Mesendoderm (in vitro differentiated cells): ENCODE data around the gene TMEM8B.

Source experiments
- DNase-seq: peaks from one replicate; pipeline ENCODE4 v3.0.0; 2013
- H2AK5ac ChIP-seq: 2 replicates; pipeline ENCODE4 v1.6.1; 2013; ENCODE audit warnings: low read length, inconsistent platforms
- H2BK120ac ChIP-seq: 2 replicates; pipeline ENCODE4 v1.6.1; 2013; ENCODE audit warnings: low read depth, mild to moderate bottlenecking, low read length, moderate library complexity, mixed read lengths
- H2BK15ac ChIP-seq: replicated peaks from 2 replicates; pipeline ENCODE4 v1.6.1; 2013; ENCODE audit warnings: low read depth, mild to moderate bottlenecking, moderate library complexity
- H2BK5ac ChIP-seq: 2 replicates; pipeline ENCODE4 v1.6.1; 2013; ENCODE audit warnings: low read length, inconsistent platforms
- H3K18ac ChIP-seq: 2 replicates; pipeline ENCODE4 v1.6.1; 2013; ENCODE audit warnings: mild to moderate bottlenecking, low read length, mixed read lengths
- H3K23ac ChIP-seq: one replicate; pipeline ENCODE4 v1.6.1; 2013; ENCODE audit warnings: low read length
- H3K27ac ChIP-seq: 2 replicates; pipeline ENCODE4 v1.5.1; 2013; ENCODE audit warnings: low read depth, mild to moderate bottlenecking, inconsistent platforms, low read length, moderate library complexity
- H3K27me3 ChIP-seq: 2 replicates; pipeline ENCODE4 v1.6.1; 2013; ENCODE audit warnings: low read length, control low read depth, mild to moderate bottlenecking, inconsistent platforms; ENCODE audit not compliant: insufficient read depth, poor library complexity
- H3K36me3 ChIP-seq: 2 replicates; pipeline ENCODE4 v1.6.1; 2013; ENCODE audit warnings: low read length, inconsistent platforms; ENCODE audit not compliant: control insufficient read depth, insufficient read depth
- H3K4ac ChIP-seq: one replicate; pipeline ENCODE4 v1.6.1; 2013; ENCODE audit warnings: low read depth, mild to moderate bottlenecking, low read length, moderate library complexity
- H3K4me1 ChIP-seq: 2 replicates; pipeline ENCODE4 v1.6.1; 2013; ENCODE audit warnings: low read depth, low read length, inconsistent platforms; ENCODE audit not compliant: control insufficient read depth
- H3K4me2 ChIP-seq: 2 replicates; pipeline ENCODE4 v1.6.1; 2013; ENCODE audit warnings: low read length
- H3K4me3 ChIP-seq: 2 replicates; pipeline ENCODE4 v1.5.1; 2013; ENCODE audit warnings: mild to moderate bottlenecking, low read length
- H3K56ac ChIP-seq: one replicate; pipeline ENCODE4 v1.6.1; 2013; ENCODE audit warnings: low read length
- H3K79me1 ChIP-seq: 2 replicates; pipeline ENCODE4 v1.6.1; 2013; ENCODE audit warnings: low read length, inconsistent platforms
- H3K79me2 ChIP-seq: 2 replicates; pipeline ENCODE4 v1.6.1; 2013; ENCODE audit warnings: mild to moderate bottlenecking, low read length; ENCODE audit not compliant: control insufficient read depth, insufficient read depth
- H3K9ac ChIP-seq: 2 replicates; pipeline ENCODE4 v1.6.1; 2013; ENCODE audit warnings: low read length, inconsistent platforms
- H4K5ac ChIP-seq: one replicate; pipeline ENCODE4 v1.6.1; 2013; ENCODE audit warnings: low read length
- H4K8ac ChIP-seq: one replicate; pipeline ENCODE4 v1.6.1; 2013; ENCODE audit warnings: low read depth, mild to moderate bottlenecking, control low read depth, low read length, moderate library complexity
- WGBS: extraction: QIAGEN DNeasy Blood & Tissue Kit; methylation state at CpG from one replicate; pipeline ENCODE4 v1.1.7; 2013; ENCODE audit warnings: low lambda C conversion rate, missing lambda C conversion rate; ENCODE audit not compliant: insufficient coverage; ENCODE audit errors: extremely low coverage; 5-methylcytosine and 5-hydroxymethylcytosine counted together

Gene TMEM8B

DNA sequence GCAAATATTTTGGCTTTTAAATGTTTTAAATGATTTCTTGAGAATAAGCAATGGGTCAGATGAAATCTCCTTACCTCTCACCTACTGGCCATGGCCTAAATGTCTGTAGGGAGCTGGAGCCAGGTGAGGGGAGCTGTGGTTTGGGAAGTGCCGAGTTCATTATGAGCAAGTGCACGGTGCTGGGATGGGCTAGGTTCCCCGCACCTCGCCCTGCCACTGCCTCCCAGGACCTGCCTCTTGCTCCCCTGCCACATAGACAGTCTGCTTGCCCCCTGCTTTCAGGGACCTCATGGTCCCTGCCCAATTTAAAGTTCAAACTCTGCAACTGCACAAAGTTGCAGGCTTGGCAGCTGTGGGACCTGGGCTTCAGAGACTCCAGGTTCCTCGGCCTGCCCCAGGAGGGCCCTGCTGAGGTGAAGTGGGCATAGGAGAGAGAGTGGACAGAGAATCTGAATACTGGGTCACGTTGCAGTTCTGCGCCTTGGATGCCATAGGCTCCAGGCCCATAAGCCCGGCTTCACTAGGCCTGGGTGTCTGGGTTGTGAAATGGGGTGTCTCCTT is 35.7 kb downstream of the TMEM8B start:
- WGBS, result no CpG with 5 or more reads among the region's 8 CpGs
- no peaks in the 10 kb centered on the region for H3K27me3 ChIP-seq
- H3K4me3 ChIP-seq, result no peak overlapping the region
- no peak overlapping the region for H2AK5ac ChIP-seq
- no peak overlapping the region for H2BK15ac ChIP-seq
- H3K18ac ChIP-seq, result no peak overlapping the region
- H2BK120ac ChIP-seq, result no peak overlapping the region
- H2BK5ac ChIP-seq, result no peak overlapping the region
- H3K4me2 ChIP-seq, result no peak overlapping the region
- no peaks in the 10 kb centered on the region for H3K79me1 ChIP-seq
- H3K79me2 ChIP-seq, result no peaks in the 10 kb centered on the region
- H3K4ac ChIP-seq, result no peak overlapping the region
- no peaks in the 10 kb centered on the region for H3K4me1 ChIP-seq
- H4K8ac ChIP-seq, result no peak overlapping the region
- H3K9ac ChIP-seq, result no peak overlapping the region
- no peak overlapping the region for H3K23ac ChIP-seq
- H3K56ac ChIP-seq, result no peak overlapping the region
- no peak for DNase-seq
- no peaks in the 10 kb centered on the region for H3K36me3 ChIP-seq
- no peak overlapping the region for H3K27ac ChIP-seq
- no peak overlapping the region for H4K5ac ChIP-seq

DNA sequence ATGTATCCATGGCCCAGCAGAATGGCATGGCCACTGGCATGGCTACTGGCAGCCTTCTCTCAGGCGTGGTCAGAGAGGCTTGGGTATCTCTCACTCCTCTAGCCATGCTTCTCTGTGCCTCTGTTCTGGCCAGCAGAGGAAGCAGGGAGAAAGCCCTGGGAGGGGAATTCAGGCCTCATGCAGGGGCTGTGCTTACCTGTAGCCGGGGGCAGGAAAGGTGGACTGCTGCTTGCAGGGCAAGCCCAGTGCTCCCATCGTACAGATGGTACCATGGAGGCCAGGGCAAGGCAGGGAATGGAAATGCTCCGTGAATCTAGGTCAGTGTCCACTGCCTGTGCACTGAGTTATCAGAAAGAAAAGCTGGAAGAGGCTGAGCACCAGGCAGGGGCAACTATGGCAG is 38.5 kb downstream of the TMEM8B start:
- no CpG with 5 or more reads among the region's 4 CpGs for WGBS
- no peak overlapping the region for H2BK5ac ChIP-seq
- DNase-seq, result no peak

DNA sequence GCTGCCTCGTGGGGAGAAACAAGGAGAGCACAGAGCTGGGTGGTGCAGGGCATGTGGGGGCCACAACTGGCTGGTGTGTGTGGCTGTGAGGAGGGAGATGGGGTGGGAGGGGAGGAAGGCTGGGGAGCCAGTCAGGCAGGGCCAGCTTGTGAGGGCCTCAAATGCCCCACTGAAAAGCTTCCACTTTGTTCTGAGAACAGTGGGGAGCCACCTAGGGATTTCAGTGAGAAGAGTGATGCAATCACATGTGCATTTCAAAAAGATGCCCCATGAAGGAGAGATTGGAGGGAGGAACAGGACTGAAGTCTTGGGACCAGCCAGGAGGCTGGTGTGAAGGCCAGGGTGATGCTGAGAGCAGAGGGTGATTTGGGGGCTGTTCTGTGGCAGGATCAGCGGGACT is 39.9 kb downstream of the TMEM8B start:
- no peaks in the 10 kb centered on the region for H3K4me1 ChIP-seq
- H3K36me3 ChIP-seq, result no peaks in the 10 kb centered on the region
- DNase-seq, result peak; percentile 25
- H3K4me2 ChIP-seq, result no peak overlapping the region
- H2BK120ac ChIP-seq, result no peak overlapping the region
- no peak overlapping the region for H3K4me3 ChIP-seq
- H3K23ac ChIP-seq, result no peak overlapping the region
- H3K4ac ChIP-seq, result no peak overlapping the region
- H3K18ac ChIP-seq, result no peak overlapping the region
- H3K9ac ChIP-seq, result no peak overlapping the region
- H4K5ac ChIP-seq, result no peak overlapping the region
- no peak overlapping the region for H2AK5ac ChIP-seq
- H3K27ac ChIP-seq, result no peak overlapping the region
- peak overlapping the region; percentile 34 for H3K56ac ChIP-seq
- no CpG with 5 or more reads among the region's 2 CpGs for WGBS
- no peak overlapping the region for H2BK5ac ChIP-seq
- no peaks in the 10 kb centered on the region for H3K27me3 ChIP-seq
- H3K79me1 ChIP-seq, result no peaks in the 10 kb centered on the region
- H3K79me2 ChIP-seq, result no peaks in the 10 kb centered on the region
- no peak overlapping the region for H4K8ac ChIP-seq
- no peak overlapping the region for H2BK15ac ChIP-seq

More for the DNA sequence above, 38.5 kb downstream of the TMEM8B start:
- Histone ChIP-seq H3K4ac (no peak overlapping the region), H3K9ac (no peak overlapping the region), H3K27ac (no peak overlapping the region), H3K18ac (no peak overlapping the region), H3K56ac (no peak overlapping the region), H2BK120ac (no peak overlapping the region), H2BK15ac (no peak overlapping the region), H3K4me3 (no peak overlapping the region), H2AK5ac (no peak overlapping the region), H3K4me1 (no peaks in the 10 kb centered on the region), H3K79me2 (no peaks in the 10 kb centered on the region), H3K23ac (no peak overlapping the region), H3K36me3 (no peaks in the 10 kb centered on the region), H3K4me2 (no peak overlapping the region), H4K5ac (no peak overlapping the region), H4K8ac (no peak overlapping the region), H3K79me1 (no peaks in the 10 kb centered on the region), H3K27me3 (no peaks in the 10 kb centered on the region)

DNA sequence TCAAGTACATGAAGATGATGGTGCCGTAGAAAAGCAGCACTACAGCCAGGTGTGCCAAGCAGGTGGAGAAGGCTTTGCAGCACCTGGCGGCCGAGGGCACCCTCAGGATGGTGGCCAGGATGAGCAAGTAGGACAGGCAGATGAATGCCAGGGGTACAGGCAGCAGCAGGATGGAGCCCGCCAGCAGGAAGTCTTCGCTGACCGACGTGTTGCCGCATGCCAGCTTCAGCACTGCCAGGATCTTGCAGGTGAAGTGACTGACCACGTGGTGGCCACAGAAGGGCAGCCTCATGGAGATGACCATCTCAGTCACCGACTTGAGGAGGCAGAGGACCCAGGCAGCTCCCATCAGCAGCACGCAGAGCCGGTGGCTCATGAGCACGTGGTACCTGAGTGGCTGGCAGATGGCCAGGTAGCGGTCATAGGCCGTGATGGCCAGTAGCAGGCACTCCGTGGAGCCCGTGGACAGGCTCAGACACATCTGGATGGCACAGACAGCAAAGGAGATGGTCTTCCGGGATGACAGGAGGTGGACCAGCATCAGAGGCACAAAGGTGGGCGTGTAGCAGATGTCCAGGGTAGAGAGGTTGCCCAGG is 40.7 kb downstream of the TMEM8B start:
- no peak overlapping the region for H2AK5ac ChIP-seq
- H3K9ac ChIP-seq, result no peak overlapping the region
- DNase-seq, result no peak
- H3K79me1 ChIP-seq, result no peaks in the 10 kb centered on the region
- H3K23ac ChIP-seq, result no peak overlapping the region
- no peak overlapping the region for H4K5ac ChIP-seq
- no peaks in the 10 kb centered on the region for H3K36me3 ChIP-seq
- H4K8ac ChIP-seq, result no peak overlapping the region
- H3K79me2 ChIP-seq, result no peaks in the 10 kb centered on the region
- no peak overlapping the region for H2BK5ac ChIP-seq
- no peak overlapping the region for H3K18ac ChIP-seq
- H3K4me3 ChIP-seq, result no peak overlapping the region
- no peaks in the 10 kb centered on the region for H3K4me1 ChIP-seq
- no peak overlapping the region for H3K27ac ChIP-seq
- no peak overlapping the region for H2BK120ac ChIP-seq
- no CpG with 5 or more reads among the region's 19 CpGs for WGBS
- H3K56ac ChIP-seq, result no peak overlapping the region
- H3K4ac ChIP-seq, result no peak overlapping the region
- no peak overlapping the region for H2BK15ac ChIP-seq
- H3K27me3 ChIP-seq, result no peaks in the 10 kb centered on the region
- H3K4me2 ChIP-seq, result no peak overlapping the region

DNA sequence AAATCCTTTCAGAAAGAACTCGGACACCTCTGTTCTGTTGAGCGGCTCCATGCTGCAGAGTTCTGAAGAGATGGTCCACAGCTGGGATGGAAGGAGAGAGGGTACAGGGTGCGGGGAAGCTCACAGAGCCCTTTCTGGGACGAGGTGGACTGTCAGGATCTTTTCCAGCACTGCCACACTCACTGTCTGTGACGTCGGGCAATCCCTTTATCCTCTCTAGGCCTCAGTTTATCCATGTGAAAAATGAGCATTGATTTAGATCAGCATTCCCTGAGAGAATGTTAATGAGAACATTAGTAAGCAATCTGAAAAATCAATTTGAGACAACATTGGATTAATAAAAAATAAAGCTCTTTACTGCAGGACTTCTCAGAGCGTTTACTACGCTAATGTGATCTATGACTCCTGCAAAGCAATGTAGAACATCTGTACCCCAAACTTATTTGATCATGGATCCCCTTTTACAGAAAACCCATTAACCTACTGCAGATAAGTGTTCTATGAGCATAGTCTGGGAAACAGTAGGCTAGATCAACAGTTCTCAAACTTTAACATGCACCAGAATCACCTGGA is 41.4 kb downstream of the TMEM8B start, which contains the start of gene OR13J1:
TSS of gene OR13J1 (minus strand) at position 51 of the 573 bp plus-strand sequence. CDS start at position 51, 0 bp downstream.
- Histone ChIP-seq H3K4me1 (no peaks in the 10 kb centered on the region), H3K56ac (no peak within 1 kb of the TSS), H4K5ac (no peak within 1 kb of the TSS), H3K18ac (no peak within 1 kb of the TSS), H3K36me3 (no peaks in the 10 kb centered on the region), H2AK5ac (no peak within 1 kb of the TSS), H3K9ac (no peak within 1 kb of the TSS), H3K4me3 (no peak within 1 kb of the TSS), H4K8ac (no peak within 1 kb of the TSS), H3K79me1 (no peaks in the 10 kb centered on the region), H3K27me3 (no peaks in the 10 kb centered on the region), H2BK5ac (no peak within 1 kb of the TSS), H3K79me2 (no peaks in the 10 kb centered on the region), H3K27ac (no peak within 1 kb of the TSS), H3K4me2 (no peak within 1 kb of the TSS), H2BK120ac (no peak within 1 kb of the TSS), H3K4ac (no peak within 1 kb of the TSS), H3K23ac (no peak within 1 kb of the TSS), H2BK15ac (no peak within 1 kb of the TSS)
- no peak for DNase-seq
- WGBS, result no CpG with 5 or more reads among the region's 8 CpGs
